ENCODE data around the gene ZSCAN21. TPM values are rescaled to one million over a fixed set of nuclear protein-coding genes. Genes with fewer than 3 reads are reported as not detected.

ZSCAN21 gene
- total and polyA plus RNA-seq, 2 of the 4 experiments (the other 2 are of a cell fraction), result 11.5 to 13.3 TPM

DNA sequence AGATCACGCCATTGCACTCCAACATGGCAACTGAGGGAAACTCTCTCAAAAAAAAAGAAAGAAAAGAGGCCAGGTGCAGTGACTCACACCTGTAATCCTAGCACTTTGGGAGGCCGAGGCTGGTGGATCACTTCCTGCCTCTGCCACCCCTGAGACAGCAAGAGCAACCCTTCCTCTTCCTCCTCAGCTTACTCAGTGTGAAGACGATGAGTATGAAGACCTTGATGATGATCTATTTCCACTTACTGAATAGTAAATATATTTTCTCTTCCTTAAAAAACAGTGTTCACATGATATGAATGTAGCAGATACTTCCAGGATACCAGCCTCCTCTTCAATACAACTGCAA lies 36.3 kb upstream of the ZSCAN21 start:
- Histone ChIP-seq H3K9me3 (ENCODE audit: control insufficient read depth, insufficient read depth, low read length) (no peaks in the 10 kb centered on the region), H3K23ac (ENCODE audit: low read depth, low read length) (no peak overlapping the region), H2BK5ac (ENCODE audit: low read depth, low read length, poor library complexity, severe bottlenecking) (no peak overlapping the region), H3K14ac (replicated peaks; ENCODE audit: low read depth, low read length) (no peak overlapping the region), H3K79me1 (ENCODE audit: low read depth in 1 of 2, low read length in 2 of 2) (peaks cover 0 to 25% of the 10 kb centered on the region in 2 experiments; a peak in 3 of 4 replicates), H2AK5ac (ENCODE audit: low read depth, low read length) (no peak overlapping the region), H3K27ac (ENCODE audit: insufficient read depth, low read length) (no peak overlapping the region), H2BK15ac (ENCODE audit: low read depth, low read length) (no peak overlapping the region), H2BK20ac (ENCODE audit: low read depth, low read length) (no peak overlapping the region), H2BK120ac (ENCODE audit: low read depth, low read length) (no peak overlapping the region), H3K9me1 (ENCODE audit: insufficient read depth, low read length) (peaks cover 6% of the 10 kb centered on the region; the same call in 1 of the 2 replicates), H3K4me2 (ENCODE audit: low read depth, low read length) (no peak overlapping the region), H2AFZ (replicated peaks; ENCODE audit: low read length, poor library complexity) (no peak overlapping the region), H2AK9ac (replicated peaks; ENCODE audit: low read depth, low read length, poor library complexity) (no peak overlapping the region), H4K91ac (ENCODE audit: insufficient read depth, low read depth, low read length) (no peak overlapping the region), H3K4me3 (ENCODE audit: insufficient read depth, low read depth, low read length) (no peak overlapping the region), H3K36me3 (ENCODE audit: control insufficient read depth, insufficient read depth, low read length) (no peaks in the 10 kb centered on the region; the same call in 1 of the 2 replicates), H4K5ac (ENCODE audit: low read depth, low read length) (no peak overlapping the region), H3K18ac (ENCODE audit: low read depth, low read length) (no peak overlapping the region), H3K56ac (ENCODE audit: extremely low read depth, insufficient read depth, low read length) (no peak overlapping the region), H3K4ac (ENCODE audit: low read depth, low read length) (no peak overlapping the region), H3K27me3 (ENCODE audit: control insufficient read depth, insufficient read depth, low read length) (peaks cover 8% of the 10 kb centered on the region), H3K9ac (ENCODE audit: low read depth, low read length) (no peak overlapping the region), H4K8ac (ENCODE audit: low read depth in 2 of 2, low read length in 2 of 2) (no peak overlapping the region), H3K4me1 (ENCODE audit: control insufficient read depth, insufficient read depth, low read length) (peaks cover 2% of the 10 kb centered on the region; the same call in 1 of the 2 replicates), H4K20me1 (ENCODE audit: insufficient read depth, low read length) (peaks cover 22% of the 10 kb centered on the region)
- no TSS peak for BruUV-seq (replicated peaks)
- intact Hi-C loops (cut with micrococcal nuclease), result no loop called here
- CTCF ChIA-PET, result no interaction called here
- dilution Hi-C loops (cut with HindIII; ENCODE audit: low sequenced_read_pairs, unreplicated experiment), result no loop called here
- no CpG with 5 or more reads among the region's 3 CpGs for WGBS, 2 experiments (ENCODE audit: extremely low coverage in 2 of 2, insufficient read length in 1 of 2)
- DNase-seq (no peak), ATAC-seq (ENCODE audit: low read depth) (no peak)
- TF ChIP-seq POLR2A (IDR thresholded peaks at IDR 0.05; ENCODE audit: low read depth, low read length), result no peak
- TF ChIP-seq, protein P1, sequence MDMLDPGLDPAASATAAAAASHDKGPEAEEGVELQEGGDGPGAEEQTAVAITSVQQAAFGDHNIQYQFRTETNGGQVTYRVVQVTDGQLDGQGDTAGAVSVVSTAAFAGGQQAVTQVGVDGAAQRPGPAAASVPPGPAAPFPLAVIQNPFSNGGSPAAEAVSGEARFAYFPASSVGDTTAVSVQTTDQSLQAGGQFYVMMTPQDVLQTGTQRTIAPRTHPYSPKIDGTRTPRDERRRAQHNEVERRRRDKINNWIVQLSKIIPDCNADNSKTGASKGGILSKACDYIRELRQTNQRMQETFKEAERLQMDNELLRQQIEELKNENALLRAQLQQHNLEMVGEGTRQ (IDR thresholded peaks at IDR 0.05; ENCODE audit: low read depth, low read length), result no peak
- TF ChIP-seq BHLHE40 (IDR thresholded peaks at IDR 0.05; ENCODE audit: low read depth, low read length), result no peak
- no peak for TF ChIP-seq MAFK (IDR thresholded peaks at IDR 0.05; ENCODE audit: low read depth, low read length)
- no peak for TF ChIP-seq CHD1 (IDR thresholded peaks at IDR 0.05; ENCODE audit: low read depth, low read length)
- in situ Hi-C loops (cut with MboI; ENCODE audit: low sequenced_read_pairs), result no loop called here
- POLR2A ChIA-PET (ENCODE audit: unreplicated experiment), result no interaction called here

Data from IMR-90 (cell line).